Fibroblast of the aortic adventitia (primary cell): Measurements from ENCODE around the gene CALML5. TPM values are rescaled to one million over a fixed set of nuclear protein-coding genes. Genes with fewer than 3 reads are reported as not detected.
A peak's percentile ranks its signal among the peaks of the same experiment; 100 is the strongest.

ENCODE experiments used
- DNase-seq: peaks from one replicate; pipeline ENCODE4 v3.0.0-alpha.2; 2010; ENCODE audit warnings: low read depth
- H3K4me3 ChIP-seq: 2 replicates; pipeline ENCODE4 v1.5.1; 2011; ENCODE audit warnings: low read depth, mild to moderate bottlenecking, control low read depth, low read length, moderate library complexity
- CTCF ChIP-seq: IDR thresholded peaks from 2 replicates; pipeline ENCODE4 v1.5.1; 2011; ENCODE audit warnings: mild to moderate bottlenecking, low read length, control low read depth, inconsistent platforms; ENCODE audit not compliant: insufficient read depth
- total RNA-seq: library from RNA; depleted of rRNA; stranded (reverse); fragments of >200 nt; gene quantifications from 2 replicates; pipeline ENCODE4 v1.2.3, GENCODE V29; 2012; ENCODE audit warnings: low replicate concordance

CALML5 gene
- total RNA-seq, 1 donor, result not detected

DNA sequence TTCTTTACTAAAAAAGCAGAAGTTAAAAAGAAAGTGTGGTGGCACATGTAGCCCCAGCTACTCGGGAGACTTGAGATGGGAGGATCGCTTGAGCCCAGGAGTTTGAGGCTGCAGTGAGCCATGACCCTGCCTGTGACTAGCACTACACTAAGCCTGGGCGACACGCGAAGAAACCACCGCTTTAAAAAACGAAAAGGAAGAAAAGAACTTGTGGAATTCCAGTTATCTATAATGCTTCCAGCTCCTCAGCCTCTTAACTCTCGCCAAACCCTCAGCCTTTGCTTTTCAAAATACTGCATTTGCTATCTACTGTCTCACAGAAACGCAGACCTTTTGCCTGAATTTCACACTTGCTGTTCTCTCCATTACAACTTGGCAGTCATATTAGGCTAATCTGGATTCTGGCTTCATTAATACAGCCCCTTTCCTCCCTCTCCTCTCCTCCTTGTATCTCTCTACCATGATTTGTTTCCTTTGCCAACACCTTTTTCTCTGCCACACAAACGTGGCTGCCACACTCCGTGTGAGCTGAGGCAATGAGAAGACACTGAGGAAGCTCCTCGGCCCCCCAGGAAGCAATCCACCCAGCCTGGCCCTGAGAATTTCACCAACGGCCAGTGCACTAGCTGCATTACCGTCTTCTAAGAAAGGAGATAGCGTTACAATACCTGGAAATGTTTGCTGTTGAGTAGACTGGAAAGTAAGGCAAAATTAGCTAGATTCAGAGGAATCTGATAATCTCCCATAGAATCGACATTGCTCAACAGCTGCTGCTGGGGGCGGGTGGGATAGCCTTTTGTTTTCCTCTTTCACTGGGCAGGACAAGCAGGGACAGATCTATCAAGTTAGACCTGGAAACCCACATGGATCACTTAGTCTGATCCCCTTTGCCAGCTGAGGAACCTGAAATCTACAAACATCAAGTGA, 37.2 kb downstream of the CALML5 start:
- peak overlapping the region; percentile 1 for H3K4me3 ChIP-seq
- DNase-seq, result peak; percentile 40
- TF ChIP-seq CTCF, result no peak

DNA sequence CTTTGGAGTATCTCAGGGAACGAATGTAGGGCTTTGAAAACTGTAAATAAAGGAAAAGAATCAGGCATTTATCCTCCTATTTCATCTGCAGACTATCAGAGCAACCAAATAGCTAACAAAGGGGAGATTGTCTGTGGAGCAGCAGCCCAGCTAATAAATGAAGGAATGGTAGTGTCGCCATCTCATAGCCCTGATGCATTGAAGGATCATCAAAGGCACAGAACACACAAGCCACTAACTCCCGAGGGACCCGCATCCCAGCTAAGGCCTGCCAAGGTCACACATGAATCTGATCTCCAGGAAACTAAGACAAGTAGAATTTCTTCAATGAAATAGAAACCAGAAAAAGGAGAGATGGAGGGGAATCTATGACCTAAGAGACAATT, 38.2 kb downstream of the CALML5 start:
- no peak for TF ChIP-seq CTCF
- no peak for DNase-seq
- no peak overlapping the region for H3K4me3 ChIP-seq

DNA sequence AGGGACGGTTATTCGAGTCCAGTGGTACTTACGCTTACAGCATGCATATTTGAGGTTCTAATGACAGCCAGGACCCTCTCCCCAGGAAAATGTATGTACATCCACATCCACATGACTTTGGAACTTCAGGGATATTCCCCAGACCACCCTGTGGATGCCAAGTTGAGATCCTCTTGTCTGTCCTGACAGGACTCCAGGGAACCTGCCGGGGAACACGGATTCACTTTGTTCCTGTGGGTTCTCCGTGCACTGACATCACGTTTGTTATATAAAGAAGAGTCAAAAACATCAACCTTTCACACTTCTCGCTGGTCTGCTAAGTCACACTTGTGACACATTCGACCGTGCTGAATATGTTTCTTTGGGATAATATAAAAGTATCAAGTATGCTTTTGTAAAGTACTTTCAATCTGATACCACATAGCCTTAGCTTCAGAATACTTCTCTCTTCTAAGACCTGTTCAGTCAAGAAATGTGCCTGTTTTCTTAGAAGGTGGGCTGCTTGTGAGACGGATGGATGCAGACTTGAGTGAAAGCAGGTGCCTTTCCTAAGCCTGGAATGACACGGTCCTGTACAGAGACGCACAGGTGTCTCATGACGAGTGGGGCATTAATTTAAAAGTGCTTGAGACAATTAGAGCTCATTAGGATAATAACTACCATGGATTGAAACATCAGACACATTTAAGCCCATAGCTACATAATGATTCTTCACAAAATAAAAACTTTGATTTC, 38.7 kb downstream of the CALML5 start:
- DNase-seq, result no peak
- H3K4me3 ChIP-seq, result no peak overlapping the region
- no peak for TF ChIP-seq CTCF

DNA sequence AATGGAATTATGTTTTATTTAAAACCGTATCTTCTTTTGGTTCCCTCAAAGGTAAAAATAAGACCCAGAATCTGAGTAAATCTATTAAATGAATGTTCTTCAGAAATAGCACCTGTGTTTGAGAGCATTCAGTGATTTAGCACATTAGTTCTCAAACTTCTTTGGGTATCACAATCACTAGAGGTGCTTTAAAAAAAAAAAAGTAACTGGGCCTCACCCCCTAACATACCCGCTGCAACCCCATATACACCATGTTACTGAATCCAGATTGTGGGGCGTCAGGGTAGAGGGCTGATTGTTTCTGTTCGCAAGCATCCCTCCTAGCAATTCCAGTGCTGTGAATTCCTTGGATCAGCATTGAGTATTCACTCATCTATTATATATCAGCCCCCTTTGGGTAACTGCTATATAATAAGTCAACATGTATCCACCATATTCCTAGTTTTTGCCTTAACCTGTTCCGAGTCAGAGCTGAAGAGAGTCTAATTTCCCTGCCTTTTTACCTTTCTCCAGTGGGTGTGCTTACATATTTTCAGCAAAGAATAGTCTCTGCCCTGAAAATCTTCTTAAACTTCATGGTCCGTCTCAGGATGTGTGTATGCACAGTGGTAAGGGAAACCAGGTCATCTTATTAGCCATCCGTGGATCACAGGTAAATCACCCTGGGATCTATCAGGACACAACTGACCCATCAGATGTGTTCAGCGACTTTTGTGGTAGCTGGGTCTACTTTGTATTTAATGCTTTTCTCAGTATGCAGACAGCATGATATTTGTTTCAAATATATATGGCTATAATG, 40.2 kb downstream of the CALML5 start:
- TF ChIP-seq CTCF, result no peak
- no peak for DNase-seq
- H3K4me3 ChIP-seq, result no peak overlapping the region

DNA sequence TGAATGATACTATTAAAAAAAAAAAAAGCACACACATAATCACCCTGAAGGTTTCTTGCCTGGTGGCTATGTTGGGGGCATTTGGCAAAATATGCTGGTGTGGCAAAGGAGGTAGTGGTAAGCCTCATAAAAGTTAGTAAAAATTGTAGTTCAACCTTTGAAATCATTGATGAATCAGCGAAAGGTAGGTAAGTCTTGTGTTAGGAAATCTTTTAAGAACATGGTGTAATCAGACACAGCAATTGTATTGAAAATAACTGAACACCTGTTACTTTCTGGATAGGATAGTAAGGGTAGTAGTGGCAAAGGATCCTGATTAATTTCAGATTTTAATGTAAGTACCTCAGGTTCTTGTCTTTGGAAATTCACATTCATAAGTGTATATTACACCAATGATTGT, 40.9 kb downstream of the CALML5 start:
- no peak for TF ChIP-seq CTCF
- no peak for DNase-seq
- no peak overlapping the region for H3K4me3 ChIP-seq

- DNase-seq, result no peak
- no peak overlapping the region for H3K4me3 ChIP-seq
- no peak for TF ChIP-seq CTCF
Observed at GRCh38 chr10:5457741-5458140, 41.6 kb downstream of the CALML5 start.
